Measurements from ENCODE around the gene HAND1. TPM values are rescaled to one million over a fixed set of nuclear protein-coding genes. Genes with fewer than 3 reads are reported as not detected.

HAND1 gene
- total RNA-seq, 1 donor from 2014 or later: not detected

DNA sequence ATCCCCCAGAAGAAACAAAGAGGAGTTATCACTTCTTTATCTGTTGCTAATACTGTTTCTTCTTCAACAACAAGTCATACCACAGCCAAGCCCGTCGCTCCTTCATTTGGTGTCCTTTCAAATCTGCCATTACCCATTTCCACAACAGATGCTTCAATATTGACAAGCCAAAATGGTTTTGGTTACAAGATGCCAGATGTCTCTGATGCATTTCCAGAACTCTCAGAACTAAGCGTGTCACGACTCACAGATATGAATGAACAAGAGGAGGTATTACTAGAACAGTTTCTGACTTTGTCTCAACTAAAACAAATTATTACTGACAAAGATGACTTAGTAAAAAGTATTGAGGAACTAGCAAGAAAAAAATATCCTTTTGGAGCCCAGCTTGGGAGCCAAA, 16.0 kb upstream of the HAND1 start:
- no peak for DNase-seq (ENCODE audit: low read depth)
- no peak for TF ChIP-seq CTCF (IDR thresholded peaks at IDR 0.05; ENCODE audit: insufficient read depth, low read length, poor library complexity, severe bottlenecking)
- peaks cover 28% of the 10 kb centered on the region for H3K27me3 ChIP-seq (ENCODE audit: control insufficient read depth, insufficient read depth, low read length)
- no peak overlapping the region for H3K4me3 ChIP-seq (ENCODE audit: low read depth, low read length)
- H3K36me3 ChIP-seq (ENCODE audit: control insufficient read depth, insufficient read depth, low read length): no peaks in the 10 kb centered on the region

GRCh38 chr5:154493274-154493673, 15.2 kb upstream of the HAND1 start:
- Histone ChIP-seq H3K4me3 (ENCODE audit: low read depth, low read length) (no peak overlapping the region), H3K36me3 (ENCODE audit: control insufficient read depth, insufficient read depth, low read length) (no peaks in the 10 kb centered on the region), H3K27me3 (ENCODE audit: control insufficient read depth, insufficient read depth, low read length) (peaks cover 22% of the 10 kb centered on the region)
- no peak for TF ChIP-seq CTCF (IDR thresholded peaks at IDR 0.05; ENCODE audit: insufficient read depth, low read length, poor library complexity, severe bottlenecking)
- DNase-seq (ENCODE audit: low read depth): no peak

DNA sequence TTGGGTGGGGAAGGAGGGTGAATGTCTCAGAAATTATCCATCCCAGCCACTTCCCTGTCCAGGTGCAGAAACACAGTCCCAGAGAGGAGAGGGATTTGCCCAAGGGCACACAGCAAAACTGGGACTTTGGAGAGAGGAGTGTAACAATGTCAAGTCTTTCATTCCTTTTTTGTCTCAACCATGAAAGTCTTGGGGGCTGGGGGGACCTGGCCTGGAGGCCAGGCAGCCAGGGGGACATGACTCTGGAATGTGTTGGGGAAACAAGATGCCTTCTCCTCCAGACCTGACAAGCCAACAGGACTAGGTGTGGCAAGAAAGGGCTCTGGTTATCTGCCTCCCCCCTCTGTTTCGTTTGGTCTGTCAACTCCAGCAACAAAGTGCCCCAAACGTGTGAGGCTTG, 13.9 kb upstream of the HAND1 start:
- Histone ChIP-seq H3K36me3 (ENCODE audit: control insufficient read depth, insufficient read depth, low read length) (no peaks in the 10 kb centered on the region), H3K4me3 (ENCODE audit: low read depth, low read length) (no peak overlapping the region), H3K27me3 (ENCODE audit: control insufficient read depth, insufficient read depth, low read length) (peaks cover 23% of the 10 kb centered on the region)
- no peak for TF ChIP-seq CTCF (IDR thresholded peaks at IDR 0.05; ENCODE audit: insufficient read depth, low read length, poor library complexity, severe bottlenecking)
- DNase-seq (ENCODE audit: low read depth): no peak

- no peak for DNase-seq (ENCODE audit: low read depth)
- peaks cover 54% of the 10 kb centered on the region for H3K27me3 ChIP-seq (ENCODE audit: control insufficient read depth, insufficient read depth, low read length)
These were observed 9.5 kb upstream of the HAND1 start for GRCh38 chr5:154487541-154487940.

GRCh38 chr5:154486427-154486866, 8.4 kb upstream of the HAND1 start:
- DNase-seq (ENCODE audit: low read depth): no peak
- Histone ChIP-seq H3K36me3 (ENCODE audit: control insufficient read depth, insufficient read depth, low read length) (no peaks in the 10 kb centered on the region), H3K4me3 (ENCODE audit: low read depth, low read length) (no peak overlapping the region), H3K27me3 (ENCODE audit: control insufficient read depth, insufficient read depth, low read length) (peaks cover 60% of the 10 kb centered on the region)
- TF ChIP-seq CTCF (IDR thresholded peaks at IDR 0.05; ENCODE audit: insufficient read depth, low read length, poor library complexity, severe bottlenecking): no peak

More at GRCh38 chr5:154487541-154487940, 9.5 kb upstream of the HAND1 start:
- TF ChIP-seq CTCF (IDR thresholded peaks at IDR 0.05; ENCODE audit: insufficient read depth, low read length, poor library complexity, severe bottlenecking): no peak
- no peak overlapping the region for H3K4me3 ChIP-seq (ENCODE audit: low read depth, low read length)
- H3K36me3 ChIP-seq (ENCODE audit: control insufficient read depth, insufficient read depth, low read length): no peaks in the 10 kb centered on the region

- no peak overlapping the region for H3K4me3 ChIP-seq (ENCODE audit: low read depth, low read length)
- H3K27me3 ChIP-seq (ENCODE audit: control insufficient read depth, insufficient read depth, low read length): peaks cover 65% of the 10 kb centered on the region
- H3K36me3 ChIP-seq (ENCODE audit: control insufficient read depth, insufficient read depth, low read length): no peaks in the 10 kb centered on the region
- no peak for DNase-seq (ENCODE audit: low read depth)
- no peak for TF ChIP-seq CTCF (IDR thresholded peaks at IDR 0.05; ENCODE audit: insufficient read depth, low read length, poor library complexity, severe bottlenecking)
These were observed 7.9 kb upstream of the HAND1 start for GRCh38 chr5:154485850-154486426.
